Gastrocnemius medialis (tissue), 4 donors: ENCODE data around the gene ADH4. TPM values are rescaled to one million over a fixed set of nuclear protein-coding genes. Genes with fewer than 3 reads are reported as not detected.
"Not testable (repeated sequence)": the region's sequence is repeated elsewhere in the genome, so short reads cannot be mapped to it uniquely, and the experiment has no call there.

Experiments used
- ATAC-seq, 2 donors: fragments of 150-250 bp; one replicate each; pipeline ENCODE4 v1.9.1; 2016
- DNase-seq, 2 donors: peaks; one replicate each; pipeline ENCODE4 v3.0.0-alpha.2; 2019
- H3K27ac ChIP-seq, 4 donors: fragments of 200-600 bp; sonication (generic); 1 replicate in 1 of 4; 2 replicates in 3 of 4; pipeline ENCODE4 v1.5.1; 2016 to 2018; ENCODE audit warnings: mild to moderate bottlenecking in 2 of 4, moderate library complexity in 1 of 4
- H3K27me3 ChIP-seq, 3 donors: fragments of 200-600 bp; sonication (generic) in 2 of 3; 1 replicate in 1 of 3; 2 replicates in 2 of 3; pipeline versions ENCODE4 v1.5.1 to v1.6.0; 2016 to 2019; ENCODE audit warnings: mild to moderate bottlenecking in 1 of 3, moderate library complexity in 1 of 3
- H3K36me3 ChIP-seq, 2 donors: fragments of 200-600 bp; sonication (generic) in 1 of 2; one replicate each; pipeline ENCODE4 v1.5.1; 2017 to 2018
- H3K4me1 ChIP-seq, 2 donors: fragments of 200-600 bp; sonication (generic) in 1 of 2; one replicate each; pipeline ENCODE4 v1.5.1; 2016 to 2017; ENCODE audit warnings: mild to moderate bottlenecking in 2 of 2
- H3K4me3 ChIP-seq, 4 donors: fragments of 200-600 bp; sonication (generic) in 3 of 4; 1 replicate in 1 of 4; 2 replicates in 3 of 4; pipeline ENCODE4 v1.5.1; 2016 to 2019; ENCODE audit warnings: mild to moderate bottlenecking in 2 of 4
- H3K9me3 ChIP-seq, 3 donors: fragments of 200-600 bp; sonication (generic) in 2 of 3; 1 replicate in 1 of 3; 2 replicates in 2 of 3; pipeline ENCODE4 v1.5.1; 2016 to 2019
- POLR2A ChIP-seq, 2 donors: fragments of 450-650 bp; IDR thresholded peaks; one replicate each; pipeline ENCODE4 v1.6.1; 2017; ENCODE audit warnings: antibody characterized with exemption in 2 of 2, mild to moderate bottlenecking in 2 of 2, moderate library complexity in 2 of 2
- in situ Hi-C, 4 donors: fragments of 200-750 bp; cut with MboI; loops; one replicate each; pipeline versions ENCODE4 v1.15.0 to v1.8.0; 2017; ENCODE audit warnings: low sequenced_read_pairs in 4 of 4
- intact Hi-C: fragments of 100-400 bp; cut with DNase I; formaldehyde crosslinking; loops from one replicate; pipeline ENCODE4 v1.15.1; 2023; ENCODE audit warnings: low total_unique reads
- total RNA-seq, 4 donors: library from RNA; depleted of rRNA; stranded (reverse); fragments of >200 nt; gene quantifications; one replicate each; pipeline versions ENCODE4 v1.1.0 to v1.2.3, GENCODE V29; 2016
- TF ChIP-seq, protein P1 (sequence below), 5 experiments: fragments of 450-650 bp in 3 of 5; fragments of 200-600 bp in 2 of 5; sonication (generic) in 2 of 5; IDR thresholded peaks in 4 of 5; conservative IDR thresholded peaks in 1 of 5; 1 replicate in 4 of 5; 2 replicates in 1 of 5; pipeline ENCODE4 v1.5.1; 2016 to 2019; ENCODE audit warnings: antibody characterized with exemption in 5 of 5, mild to moderate bottlenecking in 3 of 5, moderate library complexity in 3 of 5

ADH4 gene
- total RNA-seq, 4 donors from 2014 or later = 0.75 to 1.0 (median 1.00) TPM; not detected in 1

DNA sequence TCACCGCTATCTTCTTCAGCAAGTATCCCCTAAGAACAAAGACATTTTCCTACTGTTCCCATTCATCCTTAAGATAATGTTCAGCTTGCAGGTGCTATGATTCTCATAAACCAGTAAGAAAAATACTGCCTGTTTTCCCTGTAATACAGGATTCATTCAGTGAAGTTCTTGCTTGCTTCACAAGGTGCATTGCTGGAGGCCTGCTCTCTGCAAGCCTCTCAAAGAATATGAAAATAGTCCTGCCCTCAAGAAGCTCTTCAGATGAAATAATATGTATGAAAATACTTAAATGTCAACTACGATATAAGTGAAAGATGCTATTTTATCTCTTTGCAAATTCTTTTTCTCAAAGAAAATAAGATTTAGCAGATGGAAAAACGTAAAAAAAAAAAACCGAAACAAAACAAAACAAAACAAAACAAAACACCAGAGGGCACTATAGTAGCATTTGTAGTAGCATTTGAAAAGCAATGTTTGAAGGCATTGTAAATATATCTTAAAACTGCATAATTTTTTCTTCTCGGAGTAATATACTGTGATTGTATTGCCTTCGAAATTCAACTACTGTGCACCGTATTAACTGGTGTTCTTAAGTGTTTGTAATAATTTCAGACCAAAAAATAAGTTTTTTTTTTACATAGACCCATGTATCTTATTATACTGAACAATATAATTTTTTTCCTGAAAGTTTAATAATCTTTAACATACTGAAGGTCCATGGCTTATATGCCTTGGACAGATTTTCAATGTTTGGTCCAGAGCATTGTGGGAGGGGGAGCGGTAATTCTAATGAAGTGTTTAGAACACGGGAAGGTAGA, 26.0 kb downstream of the ADH4 start:
- DNase-seq (no peak), ATAC-seq (no peak)
- intact Hi-C loops = loop anchor here (1.0 kb wide), 2 partner anchors 287 to 345 kb away; no protein-coding TSS in a partner anchor
- in situ Hi-C loops = no loop called here
- Histone ChIP-seq H3K4me1 (no peaks in the 10 kb centered on the region), H3K4me3 (no peak overlapping the region), H3K36me3 (no peaks in the 10 kb centered on the region), H3K9me3 (no peaks in the 10 kb centered on the region), H3K27me3 (no peaks in the 10 kb centered on the region), H3K27ac (no peak overlapping the region)
- TF ChIP-seq, protein P1, sequence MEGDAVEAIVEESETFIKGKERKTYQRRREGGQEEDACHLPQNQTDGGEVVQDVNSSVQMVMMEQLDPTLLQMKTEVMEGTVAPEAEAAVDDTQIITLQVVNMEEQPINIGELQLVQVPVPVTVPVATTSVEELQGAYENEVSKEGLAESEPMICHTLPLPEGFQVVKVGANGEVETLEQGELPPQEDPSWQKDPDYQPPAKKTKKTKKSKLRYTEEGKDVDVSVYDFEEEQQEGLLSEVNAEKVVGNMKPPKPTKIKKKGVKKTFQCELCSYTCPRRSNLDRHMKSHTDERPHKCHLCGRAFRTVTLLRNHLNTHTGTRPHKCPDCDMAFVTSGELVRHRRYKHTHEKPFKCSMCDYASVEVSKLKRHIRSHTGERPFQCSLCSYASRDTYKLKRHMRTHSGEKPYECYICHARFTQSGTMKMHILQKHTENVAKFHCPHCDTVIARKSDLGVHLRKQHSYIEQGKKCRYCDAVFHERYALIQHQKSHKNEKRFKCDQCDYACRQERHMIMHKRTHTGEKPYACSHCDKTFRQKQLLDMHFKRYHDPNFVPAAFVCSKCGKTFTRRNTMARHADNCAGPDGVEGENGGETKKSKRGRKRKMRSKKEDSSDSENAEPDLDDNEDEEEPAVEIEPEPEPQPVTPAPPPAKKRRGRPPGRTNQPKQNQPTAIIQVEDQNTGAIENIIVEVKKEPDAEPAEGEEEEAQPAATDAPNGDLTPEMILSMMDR (IDR thresholded peaks at IDR 0.05 in 4 of 5, conservative IDR thresholded peaks at IDR 0.05 in 1 of 5) = peak in 4 of 5 experiments; percentile 15 to 53 (median 40)
- no peak for TF ChIP-seq POLR2A (IDR thresholded peaks at IDR 0.05)

DNA sequence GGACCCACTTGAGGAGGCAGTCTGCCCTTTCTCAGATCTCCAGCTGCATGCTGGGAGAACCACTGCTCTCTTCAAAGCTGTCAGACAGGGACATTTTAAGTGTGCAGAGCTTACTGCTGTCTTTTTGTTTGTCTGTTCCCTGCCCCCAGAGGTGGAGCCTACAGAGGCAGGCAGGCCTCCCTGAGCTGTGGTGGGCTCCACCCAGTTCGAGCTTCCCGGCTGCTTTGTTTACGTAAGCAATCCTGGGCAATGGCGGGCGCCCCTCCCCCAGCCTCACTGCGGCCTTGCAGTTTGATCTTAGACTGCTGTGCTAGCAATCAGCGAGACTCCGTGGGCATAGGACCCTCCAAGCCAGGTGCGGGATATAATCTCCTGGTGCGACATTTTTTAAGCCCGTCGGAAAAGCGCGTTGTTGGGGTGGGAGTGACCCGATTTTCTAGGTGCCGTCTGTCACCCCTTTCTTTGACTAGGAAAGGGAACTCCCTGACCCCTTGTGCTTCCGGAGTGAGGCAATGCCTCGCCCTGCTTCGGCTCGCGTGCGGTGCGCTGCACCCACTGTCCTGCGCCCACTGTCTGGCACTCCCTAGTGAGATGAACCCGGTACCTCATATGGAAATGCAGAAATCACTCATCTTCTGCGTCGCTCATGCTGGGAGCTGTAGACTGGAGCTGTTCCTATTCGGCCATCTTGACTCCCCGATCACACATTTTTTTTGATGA, 26.8 kb downstream of the ADH4 start:
- H3K4me1 ChIP-seq, H3K36me3 ChIP-seq, DNase-seq, H3K4me3 ChIP-seq, H3K9me3 ChIP-seq, H3K27ac ChIP-seq, H3K27me3 ChIP-seq, in situ Hi-C loops, ATAC-seq, intact Hi-C loops: not testable (repeated sequence)

DNA sequence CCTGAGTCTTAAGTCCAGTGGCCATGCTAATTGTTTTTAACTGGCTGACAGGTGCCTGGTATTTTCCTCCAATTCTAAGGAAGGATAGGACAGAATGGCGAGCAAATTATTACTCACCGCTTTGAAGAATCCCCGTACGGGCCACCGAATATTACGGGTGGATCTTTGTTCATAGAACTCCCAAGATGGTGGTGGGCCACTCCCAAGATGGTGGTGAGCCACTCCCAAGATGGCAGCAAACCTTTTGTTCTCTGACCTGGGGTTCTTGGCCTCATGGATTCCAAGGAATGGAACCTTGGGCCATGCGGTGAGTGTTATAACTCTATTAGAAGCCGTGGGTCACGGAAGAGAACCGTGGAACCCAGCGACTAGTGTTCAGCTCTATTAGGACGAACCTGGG, 34.8 kb downstream of the ADH4 start:
- ATAC-seq, H3K4me3 ChIP-seq, H3K27me3 ChIP-seq, H3K27ac ChIP-seq, intact Hi-C loops, DNase-seq, H3K9me3 ChIP-seq, in situ Hi-C loops, H3K4me1 ChIP-seq, H3K36me3 ChIP-seq: not testable (repeated sequence)

DNA sequence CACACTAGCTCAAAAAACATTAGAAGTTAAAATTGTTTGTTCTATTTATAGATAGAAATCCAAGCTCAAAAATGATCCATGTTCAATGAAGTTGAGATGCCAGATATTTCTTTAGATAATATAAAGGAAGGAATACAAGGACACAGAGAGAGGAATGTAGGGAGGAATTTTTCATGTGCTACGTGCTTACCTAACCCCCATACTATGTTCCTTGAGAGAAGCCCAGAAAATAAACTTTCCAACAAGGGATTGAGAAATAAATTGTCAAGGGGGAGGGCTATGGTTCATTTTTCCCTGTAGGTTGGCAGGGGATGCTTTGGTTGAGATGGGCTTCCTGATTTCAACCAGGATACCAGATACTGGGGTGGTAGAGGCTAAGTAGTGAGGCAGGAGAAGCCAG, 39.9 kb downstream of the ADH4 start:
- DNase-seq = no peak
- H3K9me3 ChIP-seq = no peaks in the 10 kb centered on the region
- H3K4me3 ChIP-seq = no peak overlapping the region
- no peaks in the 10 kb centered on the region for H3K4me1 ChIP-seq
- TF ChIP-seq, protein P1 (IDR thresholded peaks at IDR 0.05 in 4 of 5, conservative IDR thresholded peaks at IDR 0.05 in 1 of 5) = no peak
- no peak for TF ChIP-seq POLR2A (IDR thresholded peaks at IDR 0.05)
- H3K27ac ChIP-seq = no peak overlapping the region
- in situ Hi-C loops (no loop called here), intact Hi-C loops (no loop called here)
- no peak for ATAC-seq
- H3K27me3 ChIP-seq = no peaks in the 10 kb centered on the region
- H3K36me3 ChIP-seq = no peaks in the 10 kb centered on the region

DNA sequence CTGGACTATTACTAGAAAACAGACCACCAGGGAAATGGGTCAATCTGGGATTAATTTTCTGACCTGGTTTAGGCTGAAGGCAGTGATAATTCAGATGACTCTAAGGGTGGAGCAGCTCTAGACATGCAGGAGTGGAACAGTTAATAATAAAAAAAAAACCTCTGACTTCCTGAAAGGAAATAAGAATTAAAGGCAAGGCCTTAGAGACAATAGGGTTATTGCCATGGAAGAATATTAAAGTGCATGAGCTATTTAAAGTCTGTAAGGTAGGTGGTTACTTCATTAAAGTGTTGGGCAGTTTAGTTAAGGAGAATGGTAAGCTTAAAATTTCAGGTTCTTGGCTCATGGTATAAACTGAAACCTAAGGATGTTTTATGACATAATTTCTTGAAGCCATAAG, 40.9 kb downstream of the ADH4 start:
- H3K4me3 ChIP-seq = no peak overlapping the region
- H3K27me3 ChIP-seq = no peaks in the 10 kb centered on the region
- H3K36me3 ChIP-seq = no peaks in the 10 kb centered on the region
- no peaks in the 10 kb centered on the region for H3K4me1 ChIP-seq
- no peak overlapping the region for H3K27ac ChIP-seq
- no peaks in the 10 kb centered on the region for H3K9me3 ChIP-seq
- in situ Hi-C loops (no loop called here), intact Hi-C loops (no loop called here)
- DNase-seq (no peak), ATAC-seq (no peak)
- no peak for TF ChIP-seq POLR2A (IDR thresholded peaks at IDR 0.05)
- TF ChIP-seq, protein P1 (IDR thresholded peaks at IDR 0.05 in 4 of 5, conservative IDR thresholded peaks at IDR 0.05 in 1 of 5) = no peak
